ENCODE data around the gene CEP19.

Gene CEP19

DNA sequence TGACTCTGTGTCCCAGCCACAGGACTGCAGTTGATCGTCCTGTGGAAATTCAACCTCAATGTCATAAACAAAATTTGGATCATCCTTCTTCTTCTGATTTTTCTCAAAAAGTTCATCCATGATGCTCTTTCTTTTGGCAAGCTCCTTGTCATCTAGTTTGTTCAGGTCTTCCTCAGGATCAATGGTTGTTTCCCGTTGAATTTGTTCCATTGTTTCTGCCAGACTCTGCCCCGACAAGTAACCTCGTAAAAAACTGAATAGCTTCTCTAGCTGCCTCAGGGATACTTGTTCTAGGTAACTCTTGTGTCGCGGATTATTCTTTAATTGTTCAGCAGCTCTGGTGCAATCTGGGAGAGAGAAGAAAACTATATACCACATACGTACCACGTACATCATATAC, 4.5 kb downstream of the CEP19 start:
- no peak for DNase-seq

DNA sequence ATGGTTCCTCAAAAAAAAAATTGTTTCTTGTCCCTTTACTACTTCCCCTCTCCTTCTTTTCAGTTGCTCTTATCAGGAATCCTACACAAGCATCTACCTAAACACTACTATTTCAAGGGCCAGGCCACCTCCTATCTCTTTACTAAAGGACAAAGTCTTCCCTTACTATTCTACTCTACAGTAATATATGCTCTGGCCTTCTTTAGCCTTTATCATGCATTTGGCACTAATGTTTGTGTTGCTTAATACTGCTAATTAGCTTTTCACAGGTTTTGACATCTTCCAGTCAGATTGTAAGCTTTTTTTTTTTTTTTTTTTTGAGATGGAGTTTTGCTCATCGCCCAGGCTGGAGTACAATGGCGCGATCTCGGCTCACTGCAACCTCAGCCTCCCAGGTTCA, 5.3 kb downstream of the CEP19 start:
- DNase-seq: no peak

DNA sequence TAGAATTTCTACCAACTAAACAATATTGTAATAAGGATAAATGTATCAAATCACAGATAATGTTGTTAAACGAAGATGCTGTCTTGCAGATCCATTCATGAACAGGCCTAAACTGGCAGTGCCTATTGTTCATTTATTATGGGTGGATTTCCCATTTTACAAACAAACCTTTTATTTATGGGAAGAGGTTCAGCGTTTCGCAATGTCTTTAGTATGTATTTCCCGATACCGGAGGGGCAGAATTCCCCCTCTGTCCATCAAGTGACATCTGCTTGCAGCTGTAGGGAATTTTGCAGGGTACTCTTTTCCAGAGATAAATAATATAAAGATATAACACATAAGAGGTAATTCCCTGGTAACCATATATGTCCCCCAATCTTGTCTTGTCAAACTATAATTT, 5.7 kb downstream of the CEP19 start:
- no peak for DNase-seq

DNA sequence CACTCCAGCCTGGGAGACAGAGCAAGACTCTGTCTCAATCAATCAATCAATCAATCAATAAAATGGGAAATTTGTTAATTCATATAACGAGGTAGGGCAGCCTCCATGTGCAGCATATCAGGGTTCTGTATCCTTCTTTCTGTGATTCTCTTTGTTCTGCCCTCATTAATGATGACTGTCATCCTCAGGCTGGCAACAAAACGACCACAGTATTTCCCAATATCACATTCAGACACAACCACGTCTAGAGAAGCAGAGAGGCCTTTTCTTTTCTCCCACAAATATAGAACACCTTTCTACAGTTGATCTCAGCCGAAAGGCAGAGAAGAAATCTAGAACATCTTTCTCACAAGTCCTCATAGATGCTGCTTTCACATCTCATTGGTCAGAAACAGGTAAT, 11.2 kb downstream of the CEP19 start:
- no peak for DNase-seq

DNA sequence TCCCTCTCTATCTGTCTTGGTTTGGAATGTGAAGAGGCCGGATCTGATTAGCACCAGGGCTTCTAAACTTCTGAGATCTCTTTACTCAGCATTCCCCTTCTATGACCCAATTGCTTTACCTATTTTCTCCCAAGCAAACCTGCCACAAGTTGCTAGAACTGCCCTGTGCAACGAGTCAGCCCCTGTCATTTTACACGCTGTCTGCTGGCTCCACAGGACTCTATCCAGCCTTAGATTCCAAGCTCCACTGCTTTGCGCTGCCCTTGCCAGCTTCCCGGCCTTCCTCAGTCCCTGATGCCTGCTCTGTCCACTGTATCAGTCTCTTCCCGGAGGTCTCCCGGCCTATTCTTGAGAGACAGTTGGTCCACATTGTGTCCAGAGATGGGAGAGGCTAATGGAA, 12.3 kb downstream of the CEP19 start:
- DNase-seq: no peak

DNA sequence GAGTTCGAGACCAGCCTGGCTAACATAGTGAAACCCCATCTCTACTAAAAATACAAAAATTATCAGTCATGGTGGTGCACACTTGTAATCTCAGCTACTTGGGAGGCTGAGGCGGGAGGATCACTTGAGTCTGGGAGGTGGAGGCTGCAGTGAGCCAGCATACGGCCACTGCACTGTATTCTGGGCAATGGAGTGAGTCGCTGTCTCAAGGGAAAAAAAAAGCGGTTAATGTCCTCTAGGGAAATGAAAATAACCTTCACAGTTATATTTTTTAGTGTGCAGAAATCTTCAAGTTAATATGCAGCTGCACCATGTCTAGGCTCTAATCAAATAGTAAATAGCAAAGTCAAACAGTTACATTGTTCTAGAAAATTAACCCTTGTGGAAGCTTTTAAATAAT, 14.8 kb downstream of the CEP19 start:
- no peak for DNase-seq

DNA sequence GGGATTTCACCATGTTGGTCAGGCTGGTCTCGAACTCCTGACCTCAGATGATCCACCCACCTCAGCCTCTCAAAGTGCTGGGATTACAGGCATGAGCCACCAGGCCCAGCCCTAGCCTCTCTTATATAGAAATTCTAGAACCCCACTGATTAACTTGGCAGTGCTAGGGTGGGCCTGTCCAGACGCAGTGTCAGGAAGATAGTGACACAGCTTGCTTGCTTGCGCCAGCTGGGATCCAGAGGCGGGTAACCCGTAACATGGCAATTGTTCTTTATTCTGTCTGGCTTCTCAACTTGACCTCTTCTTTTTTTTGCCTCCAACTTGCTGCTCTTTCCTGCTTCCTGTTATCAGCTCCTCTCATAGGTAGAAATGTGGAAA, 16.2 kb downstream of the CEP19 start:
- no peak for DNase-seq

DNA sequence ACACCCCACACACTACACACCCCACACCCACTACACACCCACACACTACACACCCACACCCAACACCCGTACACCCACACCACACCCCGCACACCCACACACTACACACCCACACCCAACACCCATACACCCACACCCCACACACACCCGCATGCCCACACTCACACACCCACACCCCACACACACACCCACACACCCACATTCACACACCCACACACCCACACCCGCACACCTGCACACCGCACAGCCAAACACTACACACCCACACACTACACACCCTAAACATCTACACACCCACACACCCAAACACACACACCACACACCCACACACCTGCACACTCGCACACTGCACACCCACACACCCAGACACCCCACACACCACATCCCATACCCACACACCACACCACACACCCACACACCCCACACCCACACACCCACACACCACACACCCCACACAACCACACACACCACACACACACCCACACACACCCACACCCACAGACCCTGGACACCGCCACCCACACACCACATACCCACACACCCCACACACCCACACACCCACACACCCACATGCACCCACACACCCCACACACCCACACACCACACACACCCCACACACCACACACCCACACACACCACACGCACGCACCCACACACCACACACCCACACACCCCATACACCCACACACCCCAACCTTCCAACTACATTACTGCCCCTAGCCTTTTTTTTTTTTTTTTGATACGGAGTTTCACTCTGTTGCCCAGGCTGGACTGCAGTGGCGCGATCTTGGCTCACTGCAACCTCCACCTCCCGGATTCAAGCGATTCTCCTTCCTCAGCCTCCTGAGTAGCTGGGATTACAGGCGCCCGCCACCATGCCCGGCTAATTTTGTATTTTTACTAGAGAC, 16.9 kb downstream of the CEP19 start:
- no peak for DNase-seq

DNA sequence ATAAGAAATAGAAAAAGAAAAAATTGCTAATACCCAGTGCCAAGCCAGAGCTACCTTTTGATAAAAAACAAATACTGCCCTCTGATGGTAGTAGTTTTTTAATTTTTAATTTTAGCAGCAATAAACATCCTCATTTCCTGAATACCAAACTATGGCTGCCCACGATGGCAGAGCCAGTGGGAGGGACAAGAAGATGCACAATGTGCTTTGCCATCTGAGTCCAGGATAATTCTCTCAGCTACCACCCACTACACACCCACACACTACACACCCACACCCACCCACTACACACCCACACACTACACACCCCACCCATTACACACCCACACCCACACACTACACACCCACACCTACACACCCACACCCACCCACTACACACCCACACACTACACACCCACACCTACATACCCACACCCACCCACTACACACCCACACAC, 17.8 kb downstream of the CEP19 start:
- no peak for DNase-seq

DNA sequence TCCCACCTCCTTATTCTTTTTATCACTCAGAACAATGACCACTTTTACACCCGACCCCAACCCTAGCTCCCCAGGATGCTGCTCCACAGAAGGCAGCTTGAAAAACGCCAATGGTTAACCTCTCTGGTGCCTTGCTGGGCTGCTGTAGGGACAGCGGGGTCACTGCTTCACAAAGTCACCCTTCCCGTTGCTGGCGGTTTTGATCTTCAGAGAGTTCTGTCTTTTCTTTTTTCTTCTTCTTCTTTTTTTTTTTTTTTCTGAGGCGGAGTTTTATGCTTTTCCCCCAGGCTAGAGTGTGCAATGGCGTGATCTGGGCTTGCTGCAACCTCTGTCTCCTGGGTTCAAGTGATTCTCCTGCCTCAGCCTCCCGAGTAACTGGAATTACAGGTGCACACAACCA, 20.7 kb downstream of the CEP19 start:
- DNase-seq: no peak

DNA sequence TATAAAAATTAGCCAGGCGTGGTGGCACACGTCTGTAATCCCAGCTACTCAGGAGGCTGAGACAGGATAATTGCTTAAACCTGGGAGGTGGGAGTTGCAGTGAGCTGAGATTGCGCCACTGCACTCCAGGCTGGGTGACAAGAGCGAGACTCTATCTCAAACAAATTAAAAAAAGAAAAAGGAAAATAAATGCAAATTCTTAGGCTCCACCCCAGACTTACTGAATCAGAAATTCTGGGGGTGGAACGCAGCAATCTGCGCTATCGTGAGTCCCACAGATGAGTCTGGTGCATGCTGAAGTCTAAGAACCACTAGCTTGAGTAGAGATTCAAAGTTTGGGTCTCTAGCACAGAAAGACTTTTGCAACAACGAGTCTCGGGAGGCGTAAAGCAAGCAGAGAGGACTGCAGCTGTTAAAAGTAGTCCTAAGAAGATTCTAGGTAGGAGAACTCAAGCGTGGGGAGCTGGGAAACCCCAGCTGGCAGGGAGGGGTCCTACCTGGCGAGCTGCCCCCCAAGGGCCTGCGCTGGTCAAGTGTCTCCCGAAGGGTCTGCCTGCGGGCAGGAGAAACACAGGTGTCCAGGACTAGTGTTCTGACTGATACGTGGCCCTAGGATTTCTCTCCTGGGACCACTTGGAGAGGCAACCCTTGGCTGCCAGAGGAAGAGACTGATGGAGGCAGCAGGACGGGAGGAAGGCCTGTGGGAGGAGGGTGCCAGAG, 21.9 kb downstream of the CEP19 start:
- no peak for DNase-seq

DNA sequence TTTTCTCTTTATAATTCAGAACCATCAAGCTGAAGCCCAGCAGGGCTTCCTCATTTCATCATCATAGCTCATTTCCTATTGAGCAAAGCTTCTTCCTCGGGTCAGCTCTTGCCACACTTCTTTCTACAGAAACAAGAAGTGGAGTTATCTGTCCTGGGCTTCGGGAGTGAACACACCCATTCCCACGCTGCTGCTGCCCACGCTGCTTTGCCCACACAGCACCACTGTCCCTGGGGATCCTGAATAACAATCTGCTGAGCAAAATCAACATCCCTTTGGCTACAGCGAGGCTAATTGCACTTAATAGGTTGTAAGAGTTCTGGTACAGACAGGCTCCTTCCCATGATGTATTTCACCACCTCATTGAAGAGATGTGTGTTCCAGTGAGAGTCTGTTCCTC, 23.7 kb downstream of the CEP19 start:
- DNase-seq: no peak

DNA sequence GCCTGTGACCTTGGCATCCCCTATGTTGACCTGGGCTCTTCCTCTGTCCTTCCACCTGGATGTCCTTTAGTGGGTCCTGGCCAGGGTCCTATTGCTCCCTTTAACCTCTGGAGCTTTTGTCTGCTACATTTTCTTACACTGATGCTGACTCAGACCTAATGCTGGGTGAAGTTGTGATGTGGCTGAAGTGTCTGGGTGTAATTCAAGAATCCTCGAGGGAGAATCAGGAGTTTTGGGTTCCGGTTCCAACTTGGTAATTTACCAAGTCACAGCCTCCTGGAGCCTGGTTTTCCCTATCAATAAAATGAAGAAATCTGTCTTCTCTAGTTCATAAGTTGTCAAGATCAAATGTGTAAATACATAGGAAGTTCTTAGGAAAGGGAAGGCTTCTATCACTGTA, 25.6 kb downstream of the CEP19 start:
- DNase-seq: no peak

DNA sequence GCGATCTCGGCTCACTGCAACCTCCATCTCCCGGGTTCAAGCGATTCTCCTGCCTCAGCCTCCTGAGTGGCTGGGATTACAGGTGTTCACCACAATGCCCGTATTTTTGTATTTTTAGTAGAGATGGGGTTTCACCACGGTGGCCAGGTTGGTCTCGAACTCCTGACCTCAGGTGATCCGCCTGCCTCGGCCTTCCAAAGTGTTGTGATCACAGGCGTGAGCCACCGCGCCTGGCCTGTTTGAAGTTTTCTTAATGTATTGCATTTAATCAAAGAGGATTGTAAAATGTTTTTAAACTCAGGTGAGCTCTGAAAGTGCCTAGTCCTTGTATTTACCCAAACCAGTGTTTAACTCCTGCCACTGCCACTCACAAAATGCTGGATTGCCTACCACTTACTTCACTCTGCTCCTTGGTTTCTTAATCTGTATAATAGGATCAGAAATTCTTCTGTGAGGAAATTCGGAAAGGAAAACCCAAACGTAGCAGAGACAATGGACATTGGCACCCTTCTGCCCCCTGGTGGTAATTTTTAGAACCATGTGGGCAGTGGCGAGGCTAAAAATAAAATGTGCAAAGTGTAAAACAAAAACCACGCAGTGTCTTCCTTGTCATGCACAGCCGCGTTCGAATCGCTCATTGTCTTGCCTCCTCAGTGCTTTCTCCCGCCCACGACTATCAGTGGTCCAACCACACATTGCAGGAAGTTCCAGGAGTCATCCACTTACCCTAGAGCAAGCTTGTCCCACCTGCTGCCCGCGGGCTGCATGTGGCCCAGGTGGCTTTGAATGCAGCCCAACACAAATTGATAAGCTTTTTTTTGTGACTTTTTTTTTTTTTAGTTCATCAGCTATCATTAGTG, 27.3 kb downstream of the CEP19 start:
- peak; percentile 50 for DNase-seq

DNA sequence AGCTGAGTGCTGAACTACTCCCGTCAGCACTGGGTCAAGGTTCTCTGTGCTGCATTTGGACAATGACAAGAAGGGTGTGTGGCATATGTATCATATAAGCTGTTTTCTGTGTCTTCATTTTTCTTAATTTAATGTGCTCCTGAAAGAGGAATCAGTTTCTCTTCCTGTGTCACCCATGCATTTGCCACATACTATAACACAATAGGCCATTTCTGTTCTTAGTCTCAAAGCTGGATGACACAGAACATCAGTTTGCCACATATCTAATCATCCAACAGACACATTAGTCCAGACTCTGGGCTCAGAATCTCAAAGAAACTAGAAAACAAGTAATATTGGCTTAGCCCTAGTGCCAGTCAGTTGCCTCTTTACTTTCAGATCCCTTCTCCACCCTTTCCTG, 34.1 kb downstream of the CEP19 start:
- no peak for DNase-seq

DNA sequence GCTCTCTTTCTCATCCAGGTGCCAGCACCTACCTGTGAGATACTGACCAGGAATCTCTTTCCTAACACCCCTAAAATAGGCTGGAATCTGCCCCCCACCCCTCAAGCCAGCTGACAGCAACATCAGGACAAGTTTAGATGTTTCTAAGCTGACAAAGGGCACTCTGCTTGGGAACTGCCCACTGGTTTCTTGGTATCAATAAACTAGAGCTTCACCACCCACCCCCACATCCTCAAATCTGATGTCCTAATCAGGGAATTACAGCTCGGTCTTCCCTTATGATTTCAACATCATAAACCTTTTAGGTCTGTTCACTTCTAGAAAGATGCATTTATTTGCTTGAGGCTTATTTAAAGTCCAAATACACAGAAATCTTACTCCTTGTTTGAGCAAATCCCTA, 34.7 kb downstream of the CEP19 start:
- DNase-seq: no peak

DNA sequence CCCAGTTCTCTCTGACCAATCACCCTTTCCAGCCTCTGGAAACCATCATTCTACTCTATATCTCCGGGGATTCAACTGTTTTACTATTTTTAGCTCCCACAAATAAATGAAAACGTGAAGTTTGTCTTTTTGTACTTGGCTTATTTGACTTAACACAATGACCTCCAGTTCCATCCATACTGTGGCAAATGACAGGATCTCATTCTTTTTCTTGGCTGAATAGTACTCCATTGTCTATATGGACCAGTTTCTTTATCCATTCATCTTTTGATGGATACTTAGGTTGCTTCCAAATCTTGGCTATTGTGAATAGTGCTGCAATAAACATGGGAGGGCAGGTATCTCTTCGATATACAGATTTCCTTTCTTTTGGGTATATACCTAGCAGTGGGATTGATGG, 38.4 kb downstream of the CEP19 start:
- no peak for DNase-seq

DNA sequence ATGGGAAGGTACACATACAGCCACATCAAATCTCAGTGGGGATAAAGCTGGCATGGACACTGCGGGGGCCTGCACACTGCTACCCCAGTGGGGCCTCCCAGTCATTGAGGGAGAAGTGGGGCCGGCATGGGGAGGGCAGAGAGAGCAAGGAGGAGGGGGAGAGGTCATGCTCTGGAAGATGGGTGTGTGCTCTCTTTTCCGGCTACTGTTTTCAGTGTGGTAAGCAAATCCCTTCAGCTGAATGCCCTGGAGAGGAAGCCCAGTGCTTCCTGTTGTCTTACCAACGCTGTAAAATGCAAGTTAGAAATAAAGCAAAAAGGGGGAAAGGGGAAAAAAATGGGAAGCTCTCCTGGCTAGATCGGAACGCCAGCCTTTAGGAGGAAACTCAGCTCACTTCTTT, 41.7 kb downstream of the CEP19 start:
- no peak for DNase-seq

DNA sequence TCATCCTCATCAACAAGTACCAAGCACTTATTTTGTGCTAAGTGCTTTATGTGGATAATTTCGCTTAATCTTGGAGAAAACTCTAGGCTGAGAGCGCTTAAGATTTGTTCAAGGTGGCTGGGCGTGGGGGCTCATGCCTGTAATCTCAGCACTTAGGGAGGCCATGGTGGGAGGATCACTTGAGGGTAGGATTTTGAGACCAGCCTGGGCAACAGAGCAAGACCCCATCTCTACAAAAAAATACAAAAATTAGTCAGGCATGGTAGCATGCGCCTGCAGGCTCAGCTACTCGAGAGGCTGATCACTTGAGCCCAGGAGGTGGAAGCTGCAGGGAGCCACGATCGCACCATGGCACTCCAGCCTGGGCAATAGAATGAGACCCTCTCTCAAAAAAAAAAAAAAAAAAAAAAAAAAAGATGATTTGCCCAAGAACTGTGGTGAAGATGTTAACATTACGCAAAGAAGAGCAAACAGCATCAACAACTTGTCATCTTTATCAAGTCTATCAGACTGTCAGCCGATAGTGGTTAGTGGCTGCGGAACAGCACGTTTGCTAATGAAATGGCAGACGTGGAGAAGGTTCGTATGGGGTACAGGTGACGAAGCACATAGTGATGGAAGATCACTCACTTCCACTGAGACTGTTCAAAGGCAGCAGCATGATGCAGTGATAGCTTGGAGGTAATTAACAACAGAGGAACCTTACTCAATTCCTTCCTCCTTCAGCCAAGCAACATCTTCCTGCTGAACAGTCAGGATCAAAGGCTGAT, 44.8 kb downstream of the CEP19 start:
- DNase-seq: no peak

DNA sequence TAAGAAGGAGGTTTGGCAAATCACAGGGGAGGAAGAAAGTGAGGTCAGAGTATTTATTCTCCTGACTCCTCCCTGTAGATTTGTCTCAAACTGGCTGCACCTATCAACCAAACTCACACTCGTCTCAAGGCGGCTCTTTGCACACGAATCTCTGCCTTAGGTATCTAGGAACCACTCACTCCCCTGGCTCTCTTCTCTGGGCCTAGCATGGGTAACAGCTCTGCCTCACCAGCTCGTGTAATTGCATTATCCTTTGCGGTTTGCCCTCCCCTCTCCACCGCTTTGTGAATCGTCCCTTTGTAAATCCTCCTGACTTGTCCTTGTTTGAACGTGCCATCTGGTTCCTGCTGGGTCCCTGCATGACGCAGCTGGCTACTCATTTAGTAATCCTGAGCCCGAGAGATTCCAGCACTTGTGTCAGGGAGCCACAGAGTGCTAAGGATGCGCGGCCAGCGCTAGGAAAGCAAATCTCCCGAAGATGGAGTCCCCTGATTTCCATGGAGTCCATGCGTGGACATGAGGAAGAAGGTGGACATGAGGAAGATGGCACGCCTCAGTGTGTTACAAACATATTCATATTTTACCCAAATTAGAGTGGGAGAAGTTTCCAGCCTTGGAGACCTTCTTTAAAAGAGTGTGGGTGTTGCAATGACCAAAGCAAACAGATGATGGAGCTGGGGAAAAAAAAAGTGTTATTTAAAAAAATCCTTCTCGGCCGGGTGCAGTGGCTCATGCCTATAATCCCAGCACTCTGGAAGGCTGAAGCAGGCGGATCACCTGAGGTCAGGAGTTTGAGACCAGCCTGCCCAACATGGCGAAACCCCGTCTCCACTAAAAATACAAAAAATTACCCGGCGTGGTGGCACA, 45.8 kb downstream of the CEP19 start:
- DNase-seq: peak; percentile 80

DNA sequence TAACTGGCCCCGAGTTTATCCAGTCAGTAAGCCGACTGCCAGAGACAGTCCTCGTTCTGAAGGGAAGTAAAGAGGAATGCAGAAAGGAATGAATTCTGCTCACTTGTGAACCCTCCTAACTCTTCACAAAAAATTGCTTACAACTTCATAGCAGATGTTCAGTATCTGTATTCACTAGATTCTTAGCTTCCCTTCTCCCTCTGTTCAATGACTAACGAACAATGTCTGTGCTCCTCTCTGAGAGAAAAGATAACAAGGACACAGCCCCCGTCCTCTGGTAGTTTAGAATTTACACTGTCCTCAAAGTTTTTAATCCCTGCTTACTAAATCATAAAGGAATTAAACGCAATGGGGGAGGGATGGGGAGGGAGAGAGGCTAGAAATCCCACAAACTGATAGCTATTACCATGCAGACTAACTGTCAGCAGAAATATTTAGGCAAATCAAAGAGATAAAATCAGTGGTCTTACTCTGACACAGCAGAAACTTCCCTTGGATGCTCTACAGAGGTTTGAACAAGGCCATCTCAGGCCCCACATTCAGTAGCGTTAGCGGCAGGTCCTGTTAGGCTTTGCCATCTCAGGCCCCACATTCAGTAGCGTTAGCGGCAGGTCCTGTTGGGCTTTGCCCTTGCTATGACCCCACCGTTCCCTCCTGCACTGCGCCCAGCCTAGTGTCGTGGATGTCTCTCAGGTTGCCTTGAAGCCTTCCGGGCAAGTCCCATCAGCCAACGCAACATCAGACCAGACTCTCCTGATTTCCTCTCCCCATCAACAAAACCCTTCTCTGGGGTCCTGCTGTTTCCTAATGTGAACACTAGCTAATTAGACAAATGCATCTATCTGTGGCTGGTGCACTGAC, 49.1 kb downstream of the CEP19 start:
- DNase-seq: no peak
